Liver (tissue), 3 donors: ENCODE measurements around the gene AFAP1.
A peak's percentile ranks its signal among the peaks of the same experiment; 100 is the strongest.

Source experiments
- ATF3 ChIP-seq: IDR thresholded peaks from 2 replicates; pipeline ENCODE4 v1.6.1; 2016; ENCODE audit warnings: antibody characterized with exemption
- FOXA1 ChIP-seq: IDR thresholded peaks from 2 replicates; pipeline ENCODE4 v1.6.1; 2016; ENCODE audit warnings: antibody characterized with exemption
- GABPA ChIP-seq, 2 donors: IDR thresholded peaks in 1 of 2; conservative IDR thresholded peaks in 1 of 2; 2 replicates each; pipeline ENCODE4 v1.6.1; 2016; ENCODE audit warnings: antibody characterized with exemption in 2 of 2, mild to moderate bottlenecking in 1 of 2, moderate library complexity in 1 of 2
- JUND ChIP-seq, 2 donors: IDR thresholded peaks; 2 replicates each; pipeline ENCODE4 v1.6.1; 2016; ENCODE audit warnings: antibody characterized with exemption in 2 of 2
- MAX ChIP-seq: IDR thresholded peaks from 2 replicates; pipeline ENCODE4 v1.6.1; 2016; ENCODE audit warnings: antibody characterized with exemption
- RAD21 ChIP-seq, 2 donors: IDR thresholded peaks; 2 replicates each; pipeline ENCODE4 v1.6.1; 2016; ENCODE audit warnings: antibody characterized with exemption in 2 of 2, mild to moderate bottlenecking in 2 of 2
- REST ChIP-seq: IDR thresholded peaks from 2 replicates; pipeline ENCODE4 v1.6.1; 2016; ENCODE audit warnings: antibody characterized with exemption, mild to moderate bottlenecking
- RXRA ChIP-seq, 2 donors: IDR thresholded peaks; 2 replicates each; pipeline ENCODE4 v1.6.1; 2017 to 2018; ENCODE audit warnings: antibody characterized with exemption in 2 of 2, mild to moderate bottlenecking in 1 of 2
- SP1 ChIP-seq: IDR thresholded peaks from 2 replicates; pipeline ENCODE4 v1.6.1; 2018; ENCODE audit warnings: antibody characterized with exemption, mild to moderate bottlenecking
- TF ChIP-seq, protein P1 (sequence below): fragments of 150-350 bp; IDR thresholded peaks from 2 replicates; pipeline ENCODE4 v1.5.1; 2017; ENCODE audit warnings: improper control_type of control experiment, low read depth, low read length; ENCODE audit not compliant: missing input control
- donor health status: healthy.
- donor health status: healthy.

DNA sequence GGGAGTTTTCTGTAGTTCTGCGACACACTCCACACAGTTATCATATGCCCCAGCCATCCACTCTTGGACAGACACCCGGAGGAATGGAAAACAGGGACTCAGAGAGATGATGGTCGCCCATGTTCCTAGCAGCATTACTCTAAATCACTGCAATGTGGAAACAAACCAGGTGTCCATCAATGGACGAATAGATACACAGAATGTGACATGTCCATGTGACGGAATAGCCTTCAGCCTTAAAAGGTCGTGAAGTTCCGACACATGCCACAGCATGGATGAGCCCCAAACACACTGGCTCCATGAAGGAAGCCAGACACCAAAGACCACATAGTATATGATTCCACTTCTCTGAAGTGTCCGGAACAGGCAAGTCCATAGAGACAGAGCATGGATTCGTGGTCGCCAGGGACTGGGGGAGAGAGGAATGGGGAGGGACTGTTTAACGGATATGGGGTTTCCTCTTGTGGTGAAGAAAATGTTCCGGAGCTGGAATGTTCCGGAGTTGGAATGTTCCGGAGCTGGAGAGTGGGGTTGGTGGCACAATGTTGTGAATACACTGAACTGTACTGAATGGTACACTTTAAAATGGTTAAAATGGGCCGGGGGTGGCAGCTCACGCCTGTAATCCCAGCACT is 28.7 kb upstream of the AFAP1 start:
- TF ChIP-seq, protein P1, sequence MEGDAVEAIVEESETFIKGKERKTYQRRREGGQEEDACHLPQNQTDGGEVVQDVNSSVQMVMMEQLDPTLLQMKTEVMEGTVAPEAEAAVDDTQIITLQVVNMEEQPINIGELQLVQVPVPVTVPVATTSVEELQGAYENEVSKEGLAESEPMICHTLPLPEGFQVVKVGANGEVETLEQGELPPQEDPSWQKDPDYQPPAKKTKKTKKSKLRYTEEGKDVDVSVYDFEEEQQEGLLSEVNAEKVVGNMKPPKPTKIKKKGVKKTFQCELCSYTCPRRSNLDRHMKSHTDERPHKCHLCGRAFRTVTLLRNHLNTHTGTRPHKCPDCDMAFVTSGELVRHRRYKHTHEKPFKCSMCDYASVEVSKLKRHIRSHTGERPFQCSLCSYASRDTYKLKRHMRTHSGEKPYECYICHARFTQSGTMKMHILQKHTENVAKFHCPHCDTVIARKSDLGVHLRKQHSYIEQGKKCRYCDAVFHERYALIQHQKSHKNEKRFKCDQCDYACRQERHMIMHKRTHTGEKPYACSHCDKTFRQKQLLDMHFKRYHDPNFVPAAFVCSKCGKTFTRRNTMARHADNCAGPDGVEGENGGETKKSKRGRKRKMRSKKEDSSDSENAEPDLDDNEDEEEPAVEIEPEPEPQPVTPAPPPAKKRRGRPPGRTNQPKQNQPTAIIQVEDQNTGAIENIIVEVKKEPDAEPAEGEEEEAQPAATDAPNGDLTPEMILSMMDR, result no peak
- TF ChIP-seq MAX (no peak), RXRA (IDR thresholded peaks at IDR 0.05) (no peak), REST (no peak), FOXA1 (no peak), GABPA (IDR thresholded peaks at IDR 0.05 in 1 of 2, conservative IDR thresholded peaks at IDR 0.05 in 1 of 2) (no peak), SP1 (peak; percentile 62), RAD21 (IDR thresholded peaks at IDR 0.05) (peak in 1 of 2 donors; percentile 5), ATF3 (no peak), JUND (IDR thresholded peaks at IDR 0.05) (no peak)
